ENCODE results near the gene CRADD.
"Not testable (repeated sequence)": the region's sequence is repeated elsewhere in the genome, so short reads cannot be mapped to it uniquely, and the experiment has no call there.

The CRADD gene

GRCh38 chr12:93850481-93851256 lies 173.5 kb downstream of the CRADD start:
- no peak for DNase-seq

GRCh38 chr12:93851257-93851671 lies 174.1 kb downstream of the CRADD start:
- DNase-seq, result no peak

- DNase-seq, result peak; percentile 42 to 67
Observed at GRCh38 chr12:93852173-93852591, 175.0 kb downstream of the CRADD start.

- DNase-seq, result no peak
Observed at GRCh38 chr12:93853698-93854478, 176.7 kb downstream of the CRADD start.

- DNase-seq, result no peak
Observed at GRCh38 chr12:93855261-93855660, 178.1 kb downstream of the CRADD start.

GRCh38 chr12:93856611-93857010 lies 179.4 kb downstream of the CRADD start:
- no peak for DNase-seq

GRCh38 chr12:93857279-93857938 lies 180.2 kb downstream of the CRADD start:
- no peak for DNase-seq

GRCh38 chr12:93857991-93858447 lies 180.8 kb downstream of the CRADD start:
- DNase-seq, result peak in 1 of 2 experiments; percentile 33

- no peak for DNase-seq
Observed at GRCh38 chr12:93860668-93861373, 183.6 kb downstream of the CRADD start.

GRCh38 chr12:93862424-93862823 lies 185.2 kb downstream of the CRADD start:
- no peak for DNase-seq

GRCh38 chr12:93865751-93866150 lies 188.6 kb downstream of the CRADD start:
- no peak for DNase-seq

- DNase-seq, result no peak
Observed at GRCh38 chr12:93868771-93869170, 191.6 kb downstream of the CRADD start.

- DNase-seq, result no peak
Observed at GRCh38 chr12:93870020-93870795, 193.0 kb downstream of the CRADD start.

GRCh38 chr12:93871566-93871965 lies 194.4 kb downstream of the CRADD start:
- not testable (repeated sequence) for DNase-seq

- no peak for DNase-seq
Observed at GRCh38 chr12:93873561-93873960, 196.4 kb downstream of the CRADD start.

- no peak for DNase-seq
Observed at GRCh38 chr12:93875157-93875556, 198.0 kb downstream of the CRADD start.

- DNase-seq, result no peak
Observed at GRCh38 chr12:93876360-93876759, 199.2 kb downstream of the CRADD start.

GRCh38 chr12:93877446-93877845 lies 200.3 kb downstream of the CRADD start:
- DNase-seq, result no peak

- DNase-seq, result no peak
Observed at GRCh38 chr12:93879476-93880421, 202.6 kb downstream of the CRADD start.

GRCh38 chr12:93880853-93881522 lies 203.8 kb downstream of the CRADD start:
- DNase-seq, result no peak
